GM19328 (cell line): Measurements from ENCODE around the gene NCAM2.

Experiments used
- ATAC-seq: cut with Tn5 transposase; IDR thresholded peaks from one replicate; pipeline ENCODE4 v1.9.1; 2021; ENCODE audit warnings: mild to moderate bottlenecking, moderate library complexity; ENCODE audit not compliant: unreplicated experiment

NCAM2 gene

DNA sequence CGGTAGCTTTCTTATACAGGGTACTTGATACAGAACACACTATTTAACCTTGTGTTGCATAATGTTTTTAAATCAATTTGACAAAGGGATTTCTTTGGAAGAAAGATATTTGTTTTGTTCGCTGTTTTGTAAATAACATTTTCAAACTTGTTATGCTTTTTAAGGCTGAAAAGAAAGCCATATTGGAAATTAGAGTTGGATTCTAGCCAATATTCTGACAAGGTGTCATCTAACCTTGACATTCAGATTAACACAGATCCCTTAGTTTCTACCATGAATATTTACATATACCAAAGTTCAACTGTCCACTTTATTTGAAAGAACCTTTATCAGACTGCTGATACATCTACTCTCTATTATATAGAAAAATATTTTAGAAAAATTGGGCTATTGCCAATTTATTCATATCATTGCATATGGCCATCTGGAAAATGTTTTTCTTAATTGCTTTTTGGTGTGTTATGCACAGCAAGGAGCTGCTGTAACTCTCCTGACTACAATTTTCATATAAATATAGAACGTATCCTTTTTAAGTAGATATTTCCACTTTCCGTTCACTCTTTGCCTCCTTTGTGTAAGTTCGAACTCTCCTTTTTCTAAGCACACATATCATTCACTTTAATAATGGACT, 206.3 kb downstream of the NCAM2 start:
- no peak for ATAC-seq

DNA sequence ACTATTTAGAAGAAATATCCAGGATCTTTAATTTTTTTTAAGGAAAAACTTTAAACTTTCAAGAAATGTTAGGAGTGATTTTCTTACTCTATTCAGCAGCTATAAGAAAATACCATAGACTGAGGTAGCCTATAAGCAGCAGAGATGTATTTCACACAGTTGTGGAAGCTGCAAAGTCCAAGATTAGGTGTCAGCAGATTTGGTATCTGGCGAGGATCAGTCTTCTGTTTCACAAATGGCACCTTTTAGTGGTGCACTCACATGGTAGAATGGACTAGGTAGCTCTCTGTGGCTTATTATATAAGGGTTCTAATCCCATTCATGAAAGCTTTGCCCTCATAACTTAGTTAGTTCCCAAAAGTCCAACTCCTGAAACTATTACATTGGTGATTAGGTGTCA, 207.4 kb downstream of the NCAM2 start:
- no peak for ATAC-seq

GRCh38 chr21:21210552-21210951, 212.3 kb downstream of the NCAM2 start:
- no peak for ATAC-seq

DNA sequence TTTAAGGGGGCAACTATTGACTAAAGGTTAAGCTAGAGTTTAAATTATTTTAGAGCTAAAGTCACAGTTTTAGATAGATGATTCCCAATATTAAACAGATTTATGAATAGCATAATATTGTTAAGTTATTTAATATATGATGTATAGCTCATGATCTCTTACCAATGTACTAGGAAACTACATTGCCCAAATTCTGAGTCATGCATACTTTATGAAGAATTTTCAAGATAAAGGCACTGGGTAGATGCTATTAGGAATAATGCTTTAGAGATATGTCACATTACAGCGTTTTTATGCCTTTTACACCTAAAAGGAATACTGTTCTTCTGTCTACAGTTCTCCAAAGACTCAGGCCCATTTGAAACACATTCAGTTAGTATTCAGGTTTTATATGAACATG, 215.1 kb downstream of the NCAM2 start:
- ATAC-seq: no peak

GRCh38 chr21:21216047-21216446, 217.8 kb downstream of the NCAM2 start:
- ATAC-seq: no peak

- ATAC-seq: no peak
These were observed 228.3 kb downstream of the NCAM2 start for GRCh38 chr21:21226472-21226871.

DNA sequence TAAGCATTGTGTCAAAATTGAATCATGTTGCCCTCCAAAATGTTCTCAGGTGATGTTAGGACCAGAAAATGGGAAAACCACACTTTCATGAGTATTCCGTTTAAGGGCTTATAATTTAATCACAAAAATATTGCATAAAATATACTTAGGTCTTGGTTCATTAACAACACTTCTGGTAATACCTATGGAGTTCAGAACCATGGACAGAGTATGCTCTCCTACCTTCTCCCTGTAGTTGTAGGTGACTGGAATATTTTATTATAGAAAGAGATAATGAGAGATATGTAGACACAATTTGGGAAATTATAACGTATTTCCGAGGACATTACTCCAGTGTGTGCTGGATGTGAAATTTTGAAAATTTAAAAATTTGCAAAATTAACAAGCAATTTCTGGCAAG, 232.5 kb downstream of the NCAM2 start:
- no peak for ATAC-seq

GRCh38 chr21:21231913-21232312, 233.7 kb downstream of the NCAM2 start:
- no peak for ATAC-seq

DNA sequence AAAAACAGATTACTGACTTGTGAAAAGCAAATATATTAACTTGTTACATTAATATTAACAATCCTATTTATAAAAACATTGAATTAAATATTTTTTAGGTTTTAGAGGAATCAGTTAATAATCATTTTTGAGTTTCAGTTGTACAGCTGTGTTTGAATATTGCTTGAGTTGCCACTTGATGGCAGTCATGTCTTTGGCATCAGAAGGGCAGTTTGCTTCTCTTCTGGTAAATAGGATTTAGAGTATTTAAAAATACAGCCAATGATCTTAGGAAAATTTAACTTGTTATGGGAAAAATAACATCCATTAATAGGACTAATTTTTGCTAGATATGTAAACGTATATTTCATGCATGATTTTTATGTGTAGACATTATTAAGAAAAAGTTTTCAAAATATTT, 234.1 kb downstream of the NCAM2 start:
- ATAC-seq: no peak

DNA sequence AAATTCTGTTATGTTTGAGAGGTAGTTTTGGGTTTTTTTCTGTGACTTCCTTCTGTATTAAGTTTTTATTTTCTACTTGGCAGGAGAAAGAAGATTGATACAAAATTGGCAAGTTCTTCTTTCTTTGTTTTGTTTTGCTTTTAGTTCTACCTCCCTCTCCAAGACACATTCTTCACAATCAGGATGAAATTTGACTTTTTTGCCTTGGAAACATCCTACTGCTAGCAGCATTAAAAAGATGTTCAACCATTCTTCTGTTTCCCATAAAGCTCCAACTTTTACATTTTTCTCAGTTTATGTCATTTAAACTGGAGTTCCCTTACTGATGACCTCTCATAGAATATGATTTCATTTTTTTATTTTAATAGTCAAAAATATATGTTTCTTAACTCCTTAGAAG, 234.8 kb downstream of the NCAM2 start:
- no peak for ATAC-seq

GRCh38 chr21:21236996-21237395, 238.8 kb downstream of the NCAM2 start:
- no peak for ATAC-seq

DNA sequence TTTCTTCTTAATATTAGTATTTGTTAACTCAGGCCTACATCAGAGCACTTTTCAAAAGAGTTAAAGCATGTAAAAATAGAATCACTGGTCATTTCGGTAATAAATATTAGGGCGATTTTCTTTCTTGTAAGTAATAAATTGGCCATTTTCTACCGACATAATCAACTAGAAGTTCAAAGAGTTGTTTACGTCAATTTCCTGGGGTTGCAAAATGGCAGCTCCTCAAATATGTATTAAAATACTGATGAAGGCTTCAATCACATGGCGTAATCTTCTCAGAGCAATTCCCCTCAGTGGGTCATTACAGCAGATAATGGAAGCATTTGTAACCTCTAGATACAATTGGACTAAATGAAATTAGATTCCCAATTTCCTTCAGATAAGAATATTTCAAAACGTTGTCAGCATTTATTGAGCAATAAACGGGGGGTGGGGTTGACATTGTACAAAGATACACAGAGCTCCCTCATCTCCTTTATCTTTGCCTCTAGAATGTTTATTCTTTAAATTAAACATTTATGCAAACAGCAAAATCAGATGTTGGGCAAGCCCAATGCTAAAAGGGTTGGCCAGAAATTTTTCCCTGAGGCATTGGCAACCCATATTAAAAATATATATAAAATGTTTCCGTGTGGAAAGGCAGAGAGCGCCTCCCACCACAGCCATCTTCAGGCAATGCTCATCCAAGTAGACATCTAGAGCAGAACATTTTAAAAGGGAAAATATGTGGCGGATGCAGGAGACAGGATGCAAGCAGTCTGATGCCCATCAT, 240.6 kb downstream of the NCAM2 start:
- no peak for ATAC-seq

- no peak for ATAC-seq
These were observed 243.2 kb downstream of the NCAM2 start for GRCh38 chr21:21241391-21241790.

DNA sequence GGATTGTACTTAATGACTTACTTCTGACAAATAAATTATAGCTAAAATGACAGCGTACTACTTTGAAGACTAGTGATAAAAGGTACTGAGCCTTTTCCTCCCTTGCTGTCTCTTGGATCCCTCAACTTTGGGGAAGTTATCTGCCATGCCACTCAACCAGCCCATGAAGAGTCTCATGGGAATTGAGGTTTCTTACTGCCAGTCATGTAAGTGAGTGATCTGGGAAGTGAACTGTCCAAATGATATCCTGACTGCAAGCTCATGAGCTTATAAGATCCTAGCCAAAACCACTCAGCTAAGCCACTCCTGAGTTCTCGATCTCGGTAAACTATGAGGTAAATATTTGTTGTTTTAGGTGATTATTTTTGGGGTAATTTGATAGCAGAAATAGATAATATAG, 247.8 kb downstream of the NCAM2 start:
- ATAC-seq: no peak

DNA sequence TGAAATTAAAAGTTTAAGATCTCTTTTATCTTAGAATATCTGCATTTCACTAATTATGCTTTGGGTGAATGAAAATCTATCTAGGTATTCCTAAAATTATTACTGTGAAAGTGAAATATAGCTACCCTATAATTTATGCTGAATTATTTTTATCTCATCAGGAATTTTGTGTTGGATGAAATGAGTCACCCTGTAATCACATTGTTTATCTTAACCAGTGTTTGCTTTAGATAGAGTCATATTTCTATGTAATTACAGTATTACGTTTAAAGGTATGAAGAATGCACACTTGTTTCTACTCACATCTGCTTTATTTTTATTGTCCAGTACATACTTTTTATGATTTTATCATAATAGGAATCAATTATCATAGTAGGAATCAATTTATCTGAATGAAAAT, 249.2 kb downstream of the NCAM2 start:
- no peak for ATAC-seq

DNA sequence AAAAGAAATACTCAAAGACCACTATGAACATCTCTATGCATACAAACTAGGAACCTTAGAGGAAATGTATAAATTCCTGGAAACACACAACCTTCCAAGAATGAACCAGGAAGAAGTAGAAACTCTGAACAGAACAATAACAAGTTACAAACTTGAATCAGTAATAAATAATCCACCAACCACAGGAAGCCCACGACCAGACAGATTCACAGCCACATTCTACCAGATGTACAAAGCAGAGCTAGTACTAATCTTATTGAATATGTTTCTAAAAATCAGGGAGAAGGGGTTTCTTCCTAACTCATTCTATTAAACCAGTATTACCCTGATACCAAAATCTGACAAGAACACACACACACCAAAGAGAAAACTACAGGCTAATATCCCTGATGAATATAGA, 263.8 kb downstream of the NCAM2 start:
- no peak for ATAC-seq

DNA sequence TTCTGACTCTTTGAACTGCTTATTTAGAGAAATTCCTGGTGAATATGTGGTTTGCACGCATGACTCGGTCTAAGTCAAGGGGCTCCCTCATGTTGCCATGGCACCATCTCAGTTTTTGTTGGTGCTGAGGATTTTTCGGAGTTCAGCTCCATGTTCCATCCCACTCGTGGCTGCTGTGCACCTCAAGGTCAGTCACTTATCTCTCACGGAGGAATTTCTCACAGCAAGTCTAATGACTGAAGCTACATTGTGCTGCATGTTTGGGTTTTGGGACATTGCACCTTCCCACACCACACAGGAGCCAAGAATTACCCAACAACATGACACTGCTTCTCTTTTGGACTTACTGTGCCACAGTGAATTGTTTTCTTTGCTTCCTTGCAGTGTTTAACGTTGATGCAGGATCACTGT, 269.9 kb downstream of the NCAM2 start:
- no peak for ATAC-seq

DNA sequence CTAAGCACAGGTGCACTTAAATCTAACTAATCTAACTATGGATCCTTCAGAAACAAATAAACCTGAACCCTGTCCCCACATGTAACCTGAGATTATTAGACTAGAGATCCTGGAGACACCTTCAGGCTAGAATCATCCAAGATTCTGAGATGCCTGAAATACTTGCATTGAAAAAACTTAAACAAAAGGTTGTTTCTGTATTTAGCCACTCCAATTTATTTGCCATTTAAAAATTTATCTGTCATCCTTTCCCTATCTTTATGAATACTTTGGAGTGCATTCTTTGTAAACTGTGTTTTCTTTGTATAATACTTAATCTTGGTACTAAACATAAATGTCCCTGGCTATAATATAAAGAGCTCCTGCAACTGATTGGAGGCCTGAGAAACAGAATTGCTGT, 270.7 kb downstream of the NCAM2 start:
- ATAC-seq: no peak

GRCh38 chr21:21279193-21279901, 281.1 kb downstream of the NCAM2 start:
- no peak for ATAC-seq

DNA sequence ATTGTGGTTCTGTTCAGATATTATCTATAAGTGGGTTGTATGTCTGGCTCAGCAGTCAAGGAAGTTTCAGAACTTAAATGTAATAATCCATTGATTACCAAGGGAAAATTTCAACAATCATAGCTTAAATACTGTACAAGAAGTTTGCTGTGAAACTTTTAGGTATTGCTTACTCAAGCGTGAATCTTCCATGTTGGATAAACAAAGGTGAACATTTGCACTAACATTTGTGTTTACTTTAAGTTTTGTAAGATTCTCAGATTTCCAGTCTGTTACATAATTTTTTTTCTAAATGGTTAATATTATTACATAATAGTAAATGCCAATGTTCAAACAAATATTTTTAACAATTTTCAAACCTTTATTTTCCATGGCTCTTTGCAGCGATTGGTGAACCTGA, 285.6 kb downstream of the NCAM2 start:
- ATAC-seq: no peak

DNA sequence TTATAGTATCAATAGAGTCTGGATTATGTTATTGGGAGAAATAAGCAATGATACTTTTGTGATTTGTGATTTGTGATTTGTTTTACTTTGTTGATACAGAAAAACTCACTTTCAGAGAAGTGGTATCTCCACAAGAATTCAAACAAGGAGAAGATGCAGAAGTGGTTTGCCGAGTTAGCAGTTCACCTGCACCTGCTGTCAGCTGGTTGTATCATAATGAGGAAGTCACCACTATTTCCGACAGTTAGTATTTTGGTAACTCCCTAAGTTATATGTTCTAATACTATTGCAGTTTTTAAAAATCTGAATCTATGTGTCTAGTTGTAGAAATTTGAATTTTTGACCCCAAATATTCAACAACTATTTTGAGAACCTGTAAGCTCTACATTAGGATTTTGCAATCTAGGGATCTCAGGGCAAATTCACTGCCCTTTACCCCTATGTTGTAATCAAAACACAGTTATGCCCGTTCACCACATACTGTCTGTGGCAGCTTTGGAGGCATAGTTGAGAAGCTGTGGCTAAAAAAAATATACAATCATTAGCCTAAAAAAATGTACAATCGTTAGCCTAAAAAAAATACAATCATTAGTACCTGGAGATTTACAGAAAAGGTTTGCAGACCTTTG, 288.1 kb downstream of the NCAM2 start:
- no peak for ATAC-seq

GRCh38 chr21:21290751-21291150, 292.5 kb downstream of the NCAM2 start:
- no peak for ATAC-seq
